A549 (cell line): ENCODE measurements around the gene PIEZO2. TPM values are rescaled to one million over a fixed set of nuclear protein-coding genes. Genes with fewer than 3 reads are reported as not detected.
A peak's percentile ranks its signal among the peaks of the same experiment; 100 is the strongest.

Experiments used
- ATAC-seq, 2 experiments: fragments of 200-7000 bp in 1 of 2; fragments of >200 bp in 1 of 2; cut with Nextera tagmentation in 1 of 2; cut with Tn5 transposase in 1 of 2; 3 replicates each; pipeline versions ENCODE4 v1.8.0 to v1.9.1; 2018 to 2020; ENCODE audit warnings: mild to moderate bottlenecking in 1 of 2, moderate library complexity in 1 of 2
- CTCF ChIA-PET: fragments of 300-600 bp; sonication (Branson Sonifier 250); formaldehyde crosslinking; extraction: SDS; loops from one replicate; lab custom pipeline; 2021; ENCODE audit warnings: antibody characterized with exemption, inconsistent platforms; lab: Yijun Ruan, JAX
- POLR2A ChIA-PET: fragments of 350-600 bp; formaldehyde crosslinking; extraction: SDS; loops from one replicate; lab custom pipeline; 2021; ENCODE audit warnings: antibody characterized with exemption, inconsistent platforms; lab: Yijun Ruan, JAX
- DNase-seq, 2 experiments: peaks; one replicate each; pipeline versions ENCODE4 v3.0.0 to v3.0.0-alpha.2; 2011 to 2016; ENCODE audit warnings: low read depth in 1 of 2, low spot score in 1 of 2
- FAIRE-seq: peaks from 2 replicates; lab custom pipeline; 2011; peaks lifted over from hg19 to GRCh38; lab: Jason Lieb, UNC
- H3K27ac ChIP-seq, 2 experiments: fragments of >200 bp; sonication (Bioruptor Twin); formaldehyde crosslinking; 3 replicates each; pipeline ENCODE4 v1.5.1; 2016 to 2017
- H3K4me1 ChIP-seq: fragments of >200 bp; sonication (Bioruptor Twin); formaldehyde crosslinking; 3 replicates; pipeline ENCODE4 v1.6.1; 2016
- H3K4me2 ChIP-seq: fragments of >200 bp; sonication (Bioruptor Twin); formaldehyde crosslinking; 3 replicates; pipeline ENCODE4 v1.6.1; 2016
- H3K4me3 ChIP-seq: fragments of >200 bp; sonication (Bioruptor Twin); formaldehyde crosslinking; 3 replicates; pipeline ENCODE4 v1.5.1; 2016
- H3K9me3 ChIP-seq: fragments of >200 bp; sonication (Bioruptor Twin); formaldehyde crosslinking; 3 replicates; pipeline ENCODE4 v1.6.1; 2016
- EHMT2 ChIP-seq: fragments of 200-600 bp; sonication (generic); IDR thresholded peaks from 2 replicates; pipeline ENCODE4 v1.6.1; 2016; ENCODE audit warnings: antibody characterized with exemption, low read depth, mild to moderate bottlenecking, moderate library complexity
- ESRRA ChIP-seq: fragments of 150-350 bp; IDR thresholded peaks from 2 replicates; pipeline ENCODE4 v1.6.1; 2014; ENCODE audit warnings: mild to moderate bottlenecking, low read length, borderline replicate concordance
- FOXS1 ChIP-seq: fragments of 250-450 bp; sonication (Bioruptor Pico); IDR thresholded peaks from 2 replicates; pipeline ENCODE4 v1.5.0; 2020; ENCODE audit warnings: mild to moderate bottlenecking, moderate library complexity
- HDAC2 ChIP-seq: fragments of 200-600 bp; sonication (generic); IDR thresholded peaks from 2 replicates; pipeline ENCODE4 v1.6.1; 2016
- HEYL ChIP-seq: fragments of 250-450 bp; sonication (Bioruptor Pico); IDR thresholded peaks from 2 replicates; pipeline ENCODE4 v1.8.0; 2021; ENCODE audit warnings: mild to moderate bottlenecking, moderate library complexity
- KDM1A ChIP-seq: fragments of 200-600 bp; sonication (generic); IDR thresholded peaks from 2 replicates; pipeline ENCODE4 v1.6.1; 2016; ENCODE audit warnings: low read depth, mild to moderate bottlenecking
- MAFK ChIP-seq: fragments of 450-650 bp; IDR thresholded peaks from 2 replicates; pipeline ENCODE4 v1.6.1; 2014; ENCODE audit not compliant: partially characterized antibody
- NPAS2 ChIP-seq: fragments of 250-450 bp; sonication (Bioruptor Pico); IDR thresholded peaks from 2 replicates; pipeline ENCODE4 v1.8.0; 2022; ENCODE audit warnings: mild to moderate bottlenecking, moderate library complexity, borderline replicate concordance
- RNF2 ChIP-seq: fragments of 200-600 bp; sonication (generic); IDR thresholded peaks from 2 replicates; pipeline ENCODE4 v1.6.1; 2016; ENCODE audit warnings: low read depth, mild to moderate bottlenecking, antibody characterized with exemption, moderate library complexity, borderline replicate concordance
- TFCP2L1 ChIP-seq: fragments of 250-450 bp; sonication (Bioruptor Pico); IDR thresholded peaks from 2 replicates; pipeline ENCODE4 v1.5.0; 2021; ENCODE audit warnings: mild to moderate bottlenecking
- ZFP36 ChIP-seq: fragments of 450-650 bp; IDR thresholded peaks from 2 replicates; pipeline ENCODE4 v1.6.1; 2014; ENCODE audit warnings: borderline replicate concordance; ENCODE audit not compliant: partially characterized antibody
- WGBS: methylation state at CpG from one replicate; pipeline ENCODE4 v1.1.6; 2017; ENCODE audit errors: missing lambda C conversion rate; 5-methylcytosine and 5-hydroxymethylcytosine counted together
- polyA plus RNA-seq, 4 experiments: library from polyadenylated mRNA; depleted of rRNA in 3 of 4; stranded (reverse); fragments of >200 nt; fragmentation: RNase III in 1 of 4; extraction: RNeasy Plus Mini Kit Qiagen cat#74134 plus additional on column Dnase treatment in 1 of 4; gene quantifications; 2 replicates in 3 of 4; 3 replicates in 1 of 4; pipeline ENCODE4 v1.2.3, GENCODE V29; 2011 to 2017
- TF ChIP-seq, protein P1 (sequence below): IDR thresholded peaks from 2 replicates; pipeline ENCODE4 v1.6.1; 2012
- TF ChIP-seq, protein P2 (sequence below): fragments of >200 bp; sonication (Bioruptor Twin); formaldehyde crosslinking; IDR thresholded peaks from 2 replicates; pipeline ENCODE4 v1.6.1; 2016
- TF ChIP-seq, protein P3 (sequence below): fragments of 250-450 bp; sonication (Bioruptor Pico); IDR thresholded peaks from 2 replicates; pipeline ENCODE4 v1.5.0; 2021; ENCODE audit warnings: mild to moderate bottlenecking, moderate library complexity, borderline replicate concordance

Gene PIEZO2
- polyA plus RNA-seq, 2 of the 4 experiments (the other 2 are of a cell fraction) = 0.80 to 1.6 TPM

DNA sequence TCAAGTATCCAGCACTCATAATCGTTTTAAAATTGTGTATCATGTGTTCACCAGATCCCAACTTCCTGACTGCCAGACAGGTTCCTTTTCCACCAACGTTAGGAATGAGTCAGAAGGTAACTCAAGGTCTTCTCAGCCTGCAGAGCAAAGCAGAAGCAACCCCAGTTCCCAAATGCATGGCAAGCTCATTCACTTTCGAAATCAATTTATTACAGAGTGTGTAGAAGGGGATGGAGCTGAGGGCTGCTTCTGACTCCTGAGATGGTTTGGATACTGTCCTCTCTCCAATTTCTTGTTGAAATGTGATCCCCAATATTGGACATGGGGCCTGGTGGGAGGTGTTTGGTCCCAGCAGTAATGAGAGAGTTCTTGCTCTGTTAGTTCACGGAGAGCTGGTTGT, 114.5 kb downstream of the PIEZO2 start:
- ATAC-seq (no peak), DNase-seq (no peak), FAIRE-seq (no peak)
- 27% methylated on average over 4 of the region's 4 CpGs for WGBS
- Histone ChIP-seq H3K9me3 (no peaks in the 10 kb centered on the region), H3K4me2 (no peak overlapping the region), H3K4me3 (no peak overlapping the region), H3K27ac (no peak overlapping the region), H3K4me1 (no peaks in the 10 kb centered on the region; the same call in 2 of the 3 replicates)
- ChIA-PET POLR2A (no interaction called here), CTCF (interaction anchor here (1.1 kb wide), 2 partner anchors 119 to 183 kb away, joined by 3 to 4 read pairs; no protein-coding TSS in a partner anchor)
- TF ChIP-seq KDM1A = no peak

DNA sequence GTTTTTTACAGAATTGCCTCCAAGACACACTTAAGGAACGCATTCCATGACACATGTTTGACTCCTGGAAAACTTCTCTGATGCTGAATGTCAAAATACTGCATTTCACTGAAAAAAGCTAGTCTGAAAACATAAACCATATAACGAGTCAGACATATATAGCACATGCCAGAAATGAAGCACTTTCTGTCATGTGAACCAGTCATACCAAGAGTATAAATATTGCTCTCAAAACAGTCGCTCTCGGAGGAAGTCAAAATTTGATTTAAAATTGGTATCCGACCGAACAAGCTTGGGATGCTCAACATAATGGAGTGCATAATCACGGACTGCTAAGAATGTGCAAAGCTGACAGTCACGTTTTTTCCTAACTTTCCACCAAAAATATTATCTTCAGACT, 115.9 kb downstream of the PIEZO2 start:
- no peak overlapping the region for H3K27ac ChIP-seq
- CTCF ChIA-PET = no interaction called here
- no peak overlapping the region for H3K4me2 ChIP-seq
- WGBS = 60% methylated on average over 8 of the region's 8 CpGs
- no peak overlapping the region for H3K4me3 ChIP-seq
- no peak for TF ChIP-seq NPAS2 (CRISPR knock-in tag)
- no peak for TF ChIP-seq MAFK
- TF ChIP-seq ZFP36 = no peak
- DNase-seq = no peak
- no peaks in the 10 kb centered on the region; the same call in 2 of the 3 replicates for H3K4me1 ChIP-seq
- FAIRE-seq = no peak
- ATAC-seq = no peak
- H3K9me3 ChIP-seq = no peaks in the 10 kb centered on the region
- POLR2A ChIA-PET = no interaction called here

DNA sequence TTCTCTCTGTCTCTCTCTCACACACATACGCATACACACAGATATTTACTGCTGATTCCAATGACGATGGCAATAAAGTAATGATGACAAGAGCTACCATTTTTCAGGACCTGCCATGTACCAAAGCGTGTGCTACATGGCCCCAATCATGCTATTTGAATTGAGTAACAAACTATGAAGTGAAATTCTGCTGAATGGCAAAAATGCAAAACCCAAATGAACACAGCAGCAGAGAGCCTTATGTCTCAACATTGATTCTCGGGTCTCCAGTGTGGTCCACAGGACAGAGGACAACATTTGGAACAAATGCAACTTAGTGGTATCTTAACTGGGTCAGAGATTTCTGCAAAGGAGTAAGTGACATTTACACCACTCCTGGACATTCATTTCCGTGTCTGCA, 117.4 kb downstream of the PIEZO2 start:
- DNase-seq = no peak
- no peak for FAIRE-seq
- Histone ChIP-seq H3K4me2 (no peak overlapping the region), H3K4me3 (no peak overlapping the region), H3K9me3 (no peaks in the 10 kb centered on the region), H3K27ac (no peak overlapping the region), H3K4me1 (no peaks in the 10 kb centered on the region; the same call in 2 of the 3 replicates)
- TF ChIP-seq HEYL (CRISPR knock-in tag) (no peak), MAFK (peak; percentile 60), TFCP2L1 (no peak), EHMT2 (no peak)
- no peak for ATAC-seq
- ChIA-PET CTCF (interaction anchor here (0.6 kb wide), 1 partner anchor 9 kb away, joined by 4 read pairs; no protein-coding TSS in a partner anchor), POLR2A (no interaction called here)
- 43% methylated on average over 5 of the region's 5 CpGs for WGBS

DNA sequence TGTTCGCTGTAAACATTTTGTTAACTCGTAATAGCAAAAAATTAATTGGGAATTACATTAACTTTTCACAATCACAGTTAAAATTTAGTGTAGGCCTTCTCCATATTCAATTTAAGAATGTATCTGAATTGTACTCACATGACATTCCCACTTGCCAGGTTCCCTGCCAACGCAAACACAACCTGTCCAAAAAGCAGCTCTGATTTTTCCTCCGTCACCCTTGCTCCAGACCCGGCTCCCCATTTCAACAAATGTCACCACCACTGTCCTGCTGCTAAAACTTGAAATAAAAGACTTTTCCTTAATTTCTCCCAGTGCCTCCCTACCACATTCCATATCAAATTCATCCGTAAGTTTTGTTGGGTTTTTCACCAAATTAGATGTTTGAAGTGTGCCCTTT, 120.3 kb downstream of the PIEZO2 start:
- TF ChIP-seq RNF2 (no peak), NPAS2 (CRISPR knock-in tag) (no peak), HDAC2 (no peak), ESRRA (no peak), FOXS1 (no peak)
- TF ChIP-seq, protein P1, sequence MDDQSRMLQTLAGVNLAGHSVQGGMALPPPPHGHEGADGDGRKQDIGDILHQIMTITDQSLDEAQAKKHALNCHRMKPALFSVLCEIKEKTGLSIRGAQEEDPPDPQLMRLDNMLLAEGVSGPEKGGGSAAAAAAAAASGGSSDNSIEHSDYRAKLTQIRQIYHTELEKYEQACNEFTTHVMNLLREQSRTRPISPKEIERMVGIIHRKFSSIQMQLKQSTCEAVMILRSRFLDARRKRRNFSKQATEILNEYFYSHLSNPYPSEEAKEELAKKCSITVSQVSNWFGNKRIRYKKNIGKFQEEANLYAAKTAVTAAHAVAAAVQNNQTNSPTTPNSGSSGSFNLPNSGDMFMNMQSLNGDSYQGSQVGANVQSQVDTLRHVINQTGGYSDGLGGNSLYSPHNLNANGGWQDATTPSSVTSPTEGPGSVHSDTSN = no peak
- TF ChIP-seq, protein P2, sequence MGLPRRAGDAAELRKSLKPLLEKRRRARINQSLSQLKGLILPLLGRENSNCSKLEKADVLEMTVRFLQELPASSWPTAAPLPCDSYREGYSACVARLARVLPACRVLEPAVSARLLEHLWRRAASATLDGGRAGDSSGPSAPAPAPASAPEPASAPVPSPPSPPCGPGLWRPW = no peak
- TF ChIP-seq, protein P3, sequence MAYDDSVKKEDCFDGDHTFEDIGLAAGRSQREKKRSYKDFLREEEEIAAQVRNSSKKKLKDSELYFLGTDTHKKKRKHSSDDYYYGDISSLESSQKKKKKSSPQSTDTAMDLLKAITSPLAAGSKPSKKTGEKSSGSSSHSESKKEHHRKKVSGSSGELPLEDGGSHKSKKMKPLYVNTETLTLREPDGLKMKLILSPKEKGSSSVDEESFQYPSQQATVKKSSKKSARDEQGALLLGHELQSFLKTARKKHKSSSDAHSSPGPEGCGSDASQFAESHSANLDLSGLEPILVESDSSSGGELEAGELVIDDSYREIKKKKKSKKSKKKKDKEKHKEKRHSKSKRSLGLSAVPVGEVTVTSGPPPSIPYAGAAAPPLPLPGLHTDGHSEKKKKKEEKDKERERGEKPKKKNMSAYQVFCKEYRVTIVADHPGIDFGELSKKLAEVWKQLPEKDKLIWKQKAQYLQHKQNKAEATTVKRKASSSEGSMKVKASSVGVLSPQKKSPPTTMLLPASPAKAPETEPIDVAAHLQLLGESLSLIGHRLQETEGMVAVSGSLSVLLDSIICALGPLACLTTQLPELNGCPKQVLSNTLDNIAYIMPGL (CRISPR knock-in tag) = no peak
- ChIA-PET POLR2A (no interaction called here), CTCF (interaction anchor here (1.2 to 3.5 kb wide), 3 partner anchors 9 to 122 kb away, joined by 3 to 13 read pairs (median 4); no protein-coding TSS in a partner anchor)
- FAIRE-seq = no peak
- H3K27ac ChIP-seq = no peak overlapping the region
- no peak for ATAC-seq
- H3K4me1 ChIP-seq = no peaks in the 10 kb centered on the region
- DNase-seq = no peak
- H3K9me3 ChIP-seq = no peaks in the 10 kb centered on the region
- no peak overlapping the region for H3K4me3 ChIP-seq
- H3K4me2 ChIP-seq = no peak overlapping the region
- WGBS = 57% methylated on average over 6 of the region's 6 CpGs
